Activated T-cell treated with anti-CD3 and anti-CD28 coated beads, Interleukin-2, amount 50 U/mL, for 72 hours (primary cell): ENCODE results near the gene EHBP1. TPM values are rescaled to one million over a fixed set of nuclear protein-coding genes. Genes with fewer than 3 reads are reported as not detected.
A peak's percentile ranks its signal among the peaks of the same experiment; 100 is the strongest.

Experiments
- ATAC-seq, 2 donors: fragments of 150-1000 bp; cut with Tn5 transposase; replicated peaks in 1 of 2; 2 replicates each; pipeline ENCODE4 v1.10.0; 2021; ENCODE audit warnings: moderate library complexity in 2 of 2, mild to moderate bottlenecking in 1 of 2
- DNase-seq, 2 donors: peaks; one replicate each; pipeline ENCODE4 v3.0.0; 2021 to 2022; ENCODE audit warnings: mixed read lengths in 1 of 2
- H3K27ac Mint-ChIP-seq: one replicate; pipeline ENCODE4 v1.8.0; 2022; ENCODE audit warnings: mild to moderate bottlenecking, moderate library complexity, mixed read lengths
- H3K27me3 Mint-ChIP-seq: one replicate; pipeline ENCODE4 v1.8.0; 2022; ENCODE audit warnings: low read depth, mixed read lengths
- H3K36me3 Mint-ChIP-seq, 2 donors: one replicate each; pipeline ENCODE4 v1.8.0; 2022; ENCODE audit warnings: mixed read lengths in 2 of 2, mild to moderate bottlenecking in 1 of 2; ENCODE audit not compliant: insufficient read depth in 2 of 2
- H3K4me1 Mint-ChIP-seq: one replicate; pipeline ENCODE4 v1.8.0; 2022; ENCODE audit warnings: low read depth, mixed read lengths
- H3K4me3 Mint-ChIP-seq, 2 donors: one replicate each; pipeline ENCODE4 v1.8.0; 2022; ENCODE audit warnings: mild to moderate bottlenecking in 2 of 2, mixed read lengths in 2 of 2, moderate library complexity in 2 of 2
- H3K9me3 Mint-ChIP-seq, 2 donors: one replicate each; pipeline ENCODE4 v1.8.0; 2022; ENCODE audit warnings: mixed read lengths in 2 of 2
- total RNA-seq, 2 donors: library from RNA; stranded (reverse); gene quantifications; one replicate each; pipeline ENCODE4 v1.2.3, GENCODE V29; 2022

Gene EHBP1
- total RNA-seq: 10 to 100 TPM; 28.8 to 32.0 TPM

- peaks cover 0 to 4% of the 10 kb centered on the region in 2 donors for H3K9me3 Mint-ChIP-seq
- peaks cover 34% of the 10 kb centered on the region for H3K4me1 Mint-ChIP-seq
- no peaks in the 10 kb centered on the region for H3K27me3 Mint-ChIP-seq
- peak; percentile 96 for ATAC-seq
- peak within 1 kb of the TSS; percentile 91 to 92 for H3K4me3 Mint-ChIP-seq
- DNase-seq: peak; percentile 97 to 98
- H3K27ac Mint-ChIP-seq: peak within 1 kb of the TSS; percentile 82
- peaks cover 8 to 12% of the 10 kb centered on the region in 2 donors for H3K36me3 Mint-ChIP-seq
These were observed at the start of gene EHBP1 for GRCh38 chr2:62705007-62705829. Gene EHBP1 (plus strand): TSS chr2:62705713. CDS start chr2:62707192, 1,479 bp downstream.

- Mint-ChIP-seq H3K9me3 (no peaks in the 10 kb centered on the region), H3K36me3 (no peaks in the 10 kb centered on the region), H3K4me1 (peaks cover 5% of the 10 kb centered on the region), H3K4me3 (no peak overlapping the region), H3K27me3 (no peaks in the 10 kb centered on the region), H3K27ac (no peak overlapping the region)
- no peak for DNase-seq
- no peak for ATAC-seq
These were observed 47.7 kb upstream of the EHBP1 start for GRCh38 chr2:62657783-62658182.

GRCh38 chr2:62658891-62659290 is 46.6 kb upstream of the EHBP1 start:
- ATAC-seq: no peak
- H3K36me3 Mint-ChIP-seq: no peaks in the 10 kb centered on the region
- peaks cover 5% of the 10 kb centered on the region for H3K4me1 Mint-ChIP-seq
- no peak overlapping the region for H3K4me3 Mint-ChIP-seq
- no peak overlapping the region for H3K27ac Mint-ChIP-seq
- H3K27me3 Mint-ChIP-seq: no peaks in the 10 kb centered on the region
- DNase-seq: no peak
- H3K9me3 Mint-ChIP-seq: no peaks in the 10 kb centered on the region

- no peaks in the 10 kb centered on the region for H3K27me3 Mint-ChIP-seq
- peaks cover 5% of the 10 kb centered on the region for H3K4me1 Mint-ChIP-seq
- DNase-seq (no peak), ATAC-seq (no peak)
- H3K4me3 Mint-ChIP-seq: peak overlapping the region in 1 of 2 donors; percentile 36
- no peak overlapping the region for H3K27ac Mint-ChIP-seq
- no peaks in the 10 kb centered on the region for H3K9me3 Mint-ChIP-seq
- H3K36me3 Mint-ChIP-seq: no peaks in the 10 kb centered on the region
These were observed 45.4 kb upstream of the EHBP1 start for GRCh38 chr2:62660087-62660486.

GRCh38 chr2:62660582-62661262 is 44.8 kb upstream of the EHBP1 start:
- DNase-seq (no peak), ATAC-seq (peak in 1 of 2 donors; percentile 72)
- peak overlapping the region in 1 of 2 donors; percentile 36 for H3K4me3 Mint-ChIP-seq
- no peaks in the 10 kb centered on the region for H3K36me3 Mint-ChIP-seq
- H3K27ac Mint-ChIP-seq: no peak overlapping the region
- no peaks in the 10 kb centered on the region for H3K27me3 Mint-ChIP-seq
- H3K4me1 Mint-ChIP-seq: peaks cover 5% of the 10 kb centered on the region
- no peaks in the 10 kb centered on the region for H3K9me3 Mint-ChIP-seq

- no peak for ATAC-seq
- Mint-ChIP-seq H3K36me3 (no peaks in the 10 kb centered on the region), H3K9me3 (no peaks in the 10 kb centered on the region), H3K27ac (no peak overlapping the region), H3K4me1 (peaks cover 5% of the 10 kb centered on the region), H3K4me3 (no peak overlapping the region), H3K27me3 (no peaks in the 10 kb centered on the region)
- no peak for DNase-seq
These were observed 44.3 kb upstream of the EHBP1 start for GRCh38 chr2:62661263-62661635.

- Mint-ChIP-seq H3K36me3 (no peaks in the 10 kb centered on the region), H3K27ac (no peak overlapping the region), H3K4me3 (no peak overlapping the region), H3K27me3 (no peaks in the 10 kb centered on the region), H3K9me3 (no peaks in the 10 kb centered on the region), H3K4me1 (peaks cover 5% of the 10 kb centered on the region)
- DNase-seq (no peak), ATAC-seq (no peak)
These were observed 43.4 kb upstream of the EHBP1 start for GRCh38 chr2:62662131-62662530.

- Mint-ChIP-seq H3K9me3 (no peaks in the 10 kb centered on the region), H3K27me3 (no peaks in the 10 kb centered on the region), H3K4me3 (no peak overlapping the region), H3K27ac (no peak overlapping the region), H3K4me1 (peaks cover 5% of the 10 kb centered on the region), H3K36me3 (no peaks in the 10 kb centered on the region)
- ATAC-seq: no peak
- no peak for DNase-seq
These were observed 43.0 kb upstream of the EHBP1 start for GRCh38 chr2:62662554-62662953.

- Mint-ChIP-seq H3K27me3 (no peaks in the 10 kb centered on the region), H3K9me3 (no peaks in the 10 kb centered on the region), H3K4me3 (no peak overlapping the region), H3K36me3 (no peaks in the 10 kb centered on the region), H3K4me1 (peaks cover 5% of the 10 kb centered on the region), H3K27ac (no peak overlapping the region)
- ATAC-seq (no peak), DNase-seq (no peak)
These were observed 42.1 kb upstream of the EHBP1 start for GRCh38 chr2:62663411-62663810.

GRCh38 chr2:62663920-62664795 is 41.4 kb upstream of the EHBP1 start:
- ATAC-seq: no peak
- Mint-ChIP-seq H3K27ac (no peak overlapping the region), H3K27me3 (no peaks in the 10 kb centered on the region)

GRCh38 chr2:62665446-62665845 is 40.1 kb upstream of the EHBP1 start:
- no peak for ATAC-seq
- H3K4me1 Mint-ChIP-seq: peaks cover 5% of the 10 kb centered on the region
- no peaks in the 10 kb centered on the region for H3K27me3 Mint-ChIP-seq
- H3K36me3 Mint-ChIP-seq: no peaks in the 10 kb centered on the region
- no peak overlapping the region for H3K27ac Mint-ChIP-seq
- no peak overlapping the region for H3K4me3 Mint-ChIP-seq
- no peak for DNase-seq
- no peaks in the 10 kb centered on the region for H3K9me3 Mint-ChIP-seq

More at GRCh38 chr2:62663920-62664795, 41.4 kb upstream of the EHBP1 start:
- Mint-ChIP-seq H3K4me1 (peaks cover 5% of the 10 kb centered on the region), H3K9me3 (no peaks in the 10 kb centered on the region), H3K36me3 (no peaks in the 10 kb centered on the region), H3K4me3 (no peak overlapping the region)
- DNase-seq: no peak

- no peaks in the 10 kb centered on the region for H3K27me3 Mint-ChIP-seq
- no peak for ATAC-seq
These were observed 36.3 kb upstream of the EHBP1 start for GRCh38 chr2:62669180-62669579.

GRCh38 chr2:62672601-62673000 is 32.9 kb upstream of the EHBP1 start:
- Mint-ChIP-seq H3K4me1 (no peaks in the 10 kb centered on the region), H3K27ac (no peak overlapping the region), H3K9me3 (no peaks in the 10 kb centered on the region), H3K4me3 (no peak overlapping the region), H3K36me3 (no peaks in the 10 kb centered on the region), H3K27me3 (no peaks in the 10 kb centered on the region)
- no peak for DNase-seq
- no peak for ATAC-seq

More at GRCh38 chr2:62669180-62669579, 36.3 kb upstream of the EHBP1 start:
- no peaks in the 10 kb centered on the region for H3K4me1 Mint-ChIP-seq
- no peak for DNase-seq
- H3K4me3 Mint-ChIP-seq: no peak overlapping the region
- H3K27ac Mint-ChIP-seq: no peak overlapping the region
- H3K36me3 Mint-ChIP-seq: no peaks in the 10 kb centered on the region
- no peaks in the 10 kb centered on the region for H3K9me3 Mint-ChIP-seq
